Measurements from ENCODE around the gene ACAA1.

- TF ChIP-seq, protein P1, sequence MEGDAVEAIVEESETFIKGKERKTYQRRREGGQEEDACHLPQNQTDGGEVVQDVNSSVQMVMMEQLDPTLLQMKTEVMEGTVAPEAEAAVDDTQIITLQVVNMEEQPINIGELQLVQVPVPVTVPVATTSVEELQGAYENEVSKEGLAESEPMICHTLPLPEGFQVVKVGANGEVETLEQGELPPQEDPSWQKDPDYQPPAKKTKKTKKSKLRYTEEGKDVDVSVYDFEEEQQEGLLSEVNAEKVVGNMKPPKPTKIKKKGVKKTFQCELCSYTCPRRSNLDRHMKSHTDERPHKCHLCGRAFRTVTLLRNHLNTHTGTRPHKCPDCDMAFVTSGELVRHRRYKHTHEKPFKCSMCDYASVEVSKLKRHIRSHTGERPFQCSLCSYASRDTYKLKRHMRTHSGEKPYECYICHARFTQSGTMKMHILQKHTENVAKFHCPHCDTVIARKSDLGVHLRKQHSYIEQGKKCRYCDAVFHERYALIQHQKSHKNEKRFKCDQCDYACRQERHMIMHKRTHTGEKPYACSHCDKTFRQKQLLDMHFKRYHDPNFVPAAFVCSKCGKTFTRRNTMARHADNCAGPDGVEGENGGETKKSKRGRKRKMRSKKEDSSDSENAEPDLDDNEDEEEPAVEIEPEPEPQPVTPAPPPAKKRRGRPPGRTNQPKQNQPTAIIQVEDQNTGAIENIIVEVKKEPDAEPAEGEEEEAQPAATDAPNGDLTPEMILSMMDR (IDR thresholded peaks at IDR 0.05): no peak
- TF ChIP-seq EZH2 (IDR thresholded peaks at IDR 0.05; ENCODE audit: borderline replicate concordance, insufficient read depth, low read depth, low read length, poor library complexity, severe bottlenecking): no peak
Observed at GRCh38 chr3:38116471-38117162, 20.3 kb downstream of the ACAA1 start.

Data from B cell (primary cell).